GM18868 (cell line): Measurements from ENCODE around the gene GOLT1B.

Experiments used
- ATAC-seq: cut with Tn5 transposase; IDR thresholded peaks from one replicate; pipeline ENCODE4 v1.9.1; 2021; ENCODE audit warnings: mild to moderate bottlenecking, moderate library complexity; ENCODE audit not compliant: unreplicated experiment

Gene GOLT1B

GRCh38 chr12:21561158-21561557 is 59.6 kb downstream of the GOLT1B start:
- ATAC-seq, result no peak

- no peak for ATAC-seq
Observed at GRCh38 chr12:21562859-21563258, 61.3 kb downstream of the GOLT1B start.

- no peak for ATAC-seq
Observed at GRCh38 chr12:21566223-21566906, 64.8 kb downstream of the GOLT1B start.

GRCh38 chr12:21566907-21567394 is 65.4 kb downstream of the GOLT1B start:
- no peak for ATAC-seq
